ENCODE data around the gene SLC11A1. TPM values are rescaled to one million over a fixed set of nuclear protein-coding genes. Genes with fewer than 3 reads are reported as not detected.

Gene SLC11A1
- total RNA-seq, 2 donors from 2014 or later = 8.7 to 22.1 TPM

- H3K36me3 ChIP-seq = no peaks in the 10 kb centered on the region
- no peaks in the 10 kb centered on the region for H3K4me1 ChIP-seq
- H3K4me3 ChIP-seq = no peak overlapping the region
- H3K27me3 ChIP-seq = no peaks in the 10 kb centered on the region
- TF ChIP-seq CTCF (IDR thresholded peaks at IDR 0.05) = no peak
- H3K9me3 ChIP-seq = no peaks in the 10 kb centered on the region
- H3K27ac ChIP-seq = no peak overlapping the region
- no peak for DNase-seq (ENCODE audit: low spot score)
Measured at GRCh38 chr2:218436992-218437391, 54.9 kb downstream of the SLC11A1 start.

- H3K36me3 ChIP-seq = no peaks in the 10 kb centered on the region
- H3K4me3 ChIP-seq = no peak overlapping the region
- DNase-seq (ENCODE audit: low spot score) = no peak
- no peak overlapping the region for H3K27ac ChIP-seq
- no peaks in the 10 kb centered on the region for H3K27me3 ChIP-seq
- no peaks in the 10 kb centered on the region for H3K9me3 ChIP-seq
- no peaks in the 10 kb centered on the region for H3K4me1 ChIP-seq
- no peak for TF ChIP-seq CTCF (IDR thresholded peaks at IDR 0.05)
Measured at GRCh38 chr2:218437969-218438368, 55.9 kb downstream of the SLC11A1 start.

GRCh38 chr2:218438596-218438995 is 56.5 kb downstream of the SLC11A1 start:
- H3K4me1 ChIP-seq = no peaks in the 10 kb centered on the region
- H3K4me3 ChIP-seq = no peak overlapping the region
- no peak overlapping the region for H3K27ac ChIP-seq
- no peaks in the 10 kb centered on the region for H3K9me3 ChIP-seq
- DNase-seq (ENCODE audit: low spot score) = no peak
- H3K36me3 ChIP-seq = no peaks in the 10 kb centered on the region
- no peaks in the 10 kb centered on the region for H3K27me3 ChIP-seq
- TF ChIP-seq CTCF (IDR thresholded peaks at IDR 0.05) = no peak

GRCh38 chr2:218444692-218445357 is 62.8 kb downstream of the SLC11A1 start:
- no peaks in the 10 kb centered on the region for H3K4me1 ChIP-seq
- peaks cover 8% of the 10 kb centered on the region for H3K36me3 ChIP-seq
- no peak overlapping the region for H3K4me3 ChIP-seq
- no peaks in the 10 kb centered on the region for H3K27me3 ChIP-seq
- DNase-seq (ENCODE audit: low spot score) = no peak
- no peak for TF ChIP-seq CTCF (IDR thresholded peaks at IDR 0.05)
- no peak overlapping the region for H3K27ac ChIP-seq
- H3K9me3 ChIP-seq = no peaks in the 10 kb centered on the region

GRCh38 chr2:218445602-218446001 is 63.5 kb downstream of the SLC11A1 start:
- no peak for TF ChIP-seq CTCF (IDR thresholded peaks at IDR 0.05)
- DNase-seq (ENCODE audit: low spot score) = no peak
- Histone ChIP-seq H3K9me3 (no peaks in the 10 kb centered on the region), H3K4me1 (no peaks in the 10 kb centered on the region), H3K4me3 (no peak overlapping the region), H3K27me3 (no peaks in the 10 kb centered on the region), H3K27ac (no peak overlapping the region), H3K36me3 (peaks cover 8% of the 10 kb centered on the region)

MicroRNA genes within 50 kb of the gene (microRNA counts, 767-probe panel; counts per million panel counts)
- microRNA hsa-miR-26b-5p = 4,417 to 10,092 counts per million in 2 donors

Small RNA genes within 50 kb of the gene (microRNA-seq; reads per million reads assigned to microRNA genes)
- gene MIR26B (ENCODE audit: borderline number of aligned reads in 2 of 2, borderline replicate concordance in 1 of 2) (93,727 to 111,928 reads per million in 2 donors), gene MIR6810 (ENCODE audit: borderline number of aligned reads in 2 of 2, borderline replicate concordance in 1 of 2) (0 to 0.71 reads per million in 2 donors)

Other genes with a start within 250 kb of the SLC11A1 start
- under 1 TPM; 0.51 to 0.78 TPM for gene CXCR1, start 215.3 kb upstream of the SLC11A1 start, total RNA-seq
- 100 to 1,000 TPM; 112 to 177 TPM for gene ARPC2, start 165.1 kb upstream of the SLC11A1 start, total RNA-seq
- 10 to 100 TPM in 1 of 2 donors, 1 to 10 TPM in 1; 1.9 to 10.7 TPM for gene GPBAR1, start 121.3 kb upstream of the SLC11A1 start, total RNA-seq
- 10 to 100 TPM; 54.3 to 88.8 TPM for gene AAMP, start 112.1 kb upstream of the SLC11A1 start, total RNA-seq
- 10 to 100 TPM; 54.5 to 71.4 TPM for gene PNKD, start 111.8 kb upstream of the SLC11A1 start, total RNA-seq
- gene TMBIM1, start 89.8 kb upstream of the SLC11A1 start, total RNA-seq = 100 to 1,000 TPM in 1 of 2 donors, 10 to 100 TPM in 1; 82.8 to 225 TPM
- gene CATIP, start 25.4 kb upstream of the SLC11A1 start, total RNA-seq = not detected
- 10 to 100 TPM; 54.2 to 99.5 TPM for gene CTDSP1, start 17.6 kb downstream of the SLC11A1 start, total RNA-seq
- gene VIL1, start 36.9 kb downstream of the SLC11A1 start, total RNA-seq = not detected
- gene USP37, start 186.1 kb downstream of the SLC11A1 start, total RNA-seq = 1 to 10 TPM; 5.2 to 5.3 TPM
- gene CNOT9, start 186.6 kb downstream of the SLC11A1 start, total RNA-seq = 10 to 100 TPM; 20.3 to 26.2 TPM
- gene PLCD4, start 225.6 kb downstream of the SLC11A1 start, total RNA-seq = under 1 TPM; 0.51 to 0.70 TPM

Data from right atrium auricular region (tissue), 2 donors.